Large intestine (tissue), 3 donors: Measurements from ENCODE around the gene AGXT2. TPM values are rescaled to one million over a fixed set of nuclear protein-coding genes. Genes with fewer than 3 reads are reported as not detected.

Source experiments
- DNase-seq, 2 donors: peaks; one replicate each; pipeline versions ENCODE4 v3.0.0 to v3.0.0-alpha.2; 2013
- H3K27ac ChIP-seq: one replicate; pipeline ENCODE4 v1.5.1; 2013; ENCODE audit warnings: low read length
- H3K27me3 ChIP-seq: 2 replicates; pipeline ENCODE4 v1.6.1; 2013; ENCODE audit warnings: low read length; ENCODE audit not compliant: control insufficient read depth, insufficient read depth
- H3K36me3 ChIP-seq: 2 replicates; pipeline ENCODE4 v1.6.1; 2013; ENCODE audit warnings: low read length; ENCODE audit not compliant: control insufficient read depth, insufficient read depth
- H3K4me1 ChIP-seq: one replicate; pipeline ENCODE4 v1.6.1; 2013; ENCODE audit warnings: low read length; ENCODE audit not compliant: control insufficient read depth, insufficient read depth
- H3K4me3 ChIP-seq: one replicate; pipeline ENCODE4 v1.5.1; 2013; ENCODE audit warnings: low read length
- H3K9me3 ChIP-seq: one replicate; pipeline ENCODE4 v1.6.1; 2013; ENCODE audit warnings: mild to moderate bottlenecking, low read depth, low read length, moderate library complexity; ENCODE audit not compliant: control insufficient read depth
- WGBS: methylation state at CpG from one replicate; pipeline ENCODE4 v1.1.5; 2013; ENCODE audit warnings: low lambda C conversion rate; ENCODE audit not compliant: insufficient coverage; 5-methylcytosine and 5-hydroxymethylcytosine counted together
- polyA plus RNA-seq: library from polyadenylated mRNA; unstranded; fragments of 120-200 nt; gene quantifications from one replicate; pipeline ENCODE4 v1.2.1, GENCODE V29; 2013

Gene AGXT2
- polyA plus RNA-seq, 1 donor, result 33.8 TPM

DNA sequence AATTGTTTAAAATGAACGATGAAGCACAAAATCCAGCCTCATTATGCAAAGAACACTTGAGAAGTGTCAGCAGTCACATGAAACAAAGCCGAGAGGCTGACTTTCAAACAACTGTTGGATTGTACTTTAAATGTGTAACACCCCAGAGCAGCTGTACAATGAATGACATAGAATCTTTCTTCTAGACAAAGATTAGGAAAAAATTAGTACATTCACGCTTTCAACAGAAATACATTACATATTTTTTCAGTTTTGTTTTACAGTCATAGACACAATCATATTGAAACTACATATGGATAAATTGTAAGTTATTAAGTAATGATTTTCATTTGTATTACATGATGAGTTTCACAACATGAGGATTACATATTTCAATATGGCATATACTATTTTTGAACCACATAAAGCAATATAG is 10.6 kb upstream of the AGXT2 start:
- H3K4me3 ChIP-seq, result no peak overlapping the region
- H3K27me3 ChIP-seq, result no peaks in the 10 kb centered on the region
- no peaks in the 10 kb centered on the region for H3K9me3 ChIP-seq
- DNase-seq, result no peak
- 83% methylated on average over 2 of the region's 3 CpGs for whole genome bisulfite sequencing
- peaks cover 4% of the 10 kb centered on the region for H3K4me1 ChIP-seq
- no peaks in the 10 kb centered on the region for H3K36me3 ChIP-seq
- no peak overlapping the region for H3K27ac ChIP-seq

DNA sequence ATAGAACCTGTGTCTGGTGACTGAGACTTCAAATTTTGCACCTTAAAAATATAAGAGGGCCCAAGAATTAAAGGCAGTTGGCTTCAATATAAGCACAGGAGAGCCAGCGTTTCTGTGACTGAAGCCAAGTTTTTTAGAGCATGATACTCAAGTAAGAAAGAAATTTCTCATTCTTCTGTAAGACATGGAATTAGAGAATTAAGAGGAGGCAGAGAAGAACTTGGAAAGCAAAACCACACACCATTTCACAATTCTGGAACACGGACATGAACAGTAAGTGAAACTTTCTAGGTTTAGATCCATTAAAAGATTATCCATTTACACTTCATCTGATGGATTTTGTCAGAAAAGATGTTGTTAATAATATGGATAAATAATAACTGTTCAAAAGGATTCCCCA is 8.9 kb upstream of the AGXT2 start:
- Histone ChIP-seq H3K27me3 (no peaks in the 10 kb centered on the region), H3K27ac (no peak overlapping the region), H3K9me3 (no peaks in the 10 kb centered on the region), H3K36me3 (no peaks in the 10 kb centered on the region), H3K4me3 (no peak overlapping the region), H3K4me1 (peaks cover 7% of the 10 kb centered on the region)
- WGBS, result 92% methylated on average over 2 of the region's 2 CpGs
- no peak for DNase-seq

DNA sequence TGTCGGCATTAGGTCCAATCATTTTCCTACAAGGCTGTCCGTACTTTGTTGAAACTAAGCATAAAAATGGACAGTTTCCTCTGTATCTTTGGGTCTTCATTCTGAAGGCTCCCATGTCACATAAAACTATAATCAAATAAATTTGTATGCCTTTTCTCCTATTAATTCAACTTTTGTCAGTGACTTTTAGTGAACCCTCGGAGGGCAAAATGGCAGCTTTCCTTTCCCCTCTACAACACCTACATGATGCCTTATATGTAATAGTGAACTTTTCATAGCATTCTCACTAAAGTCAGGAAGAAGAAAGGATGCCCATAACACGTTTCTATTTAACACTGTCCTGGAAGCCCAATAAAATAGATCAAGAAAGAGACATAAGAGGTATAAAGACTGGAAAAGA is 5.1 kb upstream of the AGXT2 start:
- Histone ChIP-seq H3K27me3 (no peaks in the 10 kb centered on the region), H3K4me3 (no peak overlapping the region), H3K4me1 (peaks cover 33% of the 10 kb centered on the region), H3K36me3 (no peaks in the 10 kb centered on the region), H3K27ac (no peak overlapping the region), H3K9me3 (no peaks in the 10 kb centered on the region)
- WGBS, result 100% methylated on average over 1 of the region's 4 CpGs
- DNase-seq, result no peak

DNA sequence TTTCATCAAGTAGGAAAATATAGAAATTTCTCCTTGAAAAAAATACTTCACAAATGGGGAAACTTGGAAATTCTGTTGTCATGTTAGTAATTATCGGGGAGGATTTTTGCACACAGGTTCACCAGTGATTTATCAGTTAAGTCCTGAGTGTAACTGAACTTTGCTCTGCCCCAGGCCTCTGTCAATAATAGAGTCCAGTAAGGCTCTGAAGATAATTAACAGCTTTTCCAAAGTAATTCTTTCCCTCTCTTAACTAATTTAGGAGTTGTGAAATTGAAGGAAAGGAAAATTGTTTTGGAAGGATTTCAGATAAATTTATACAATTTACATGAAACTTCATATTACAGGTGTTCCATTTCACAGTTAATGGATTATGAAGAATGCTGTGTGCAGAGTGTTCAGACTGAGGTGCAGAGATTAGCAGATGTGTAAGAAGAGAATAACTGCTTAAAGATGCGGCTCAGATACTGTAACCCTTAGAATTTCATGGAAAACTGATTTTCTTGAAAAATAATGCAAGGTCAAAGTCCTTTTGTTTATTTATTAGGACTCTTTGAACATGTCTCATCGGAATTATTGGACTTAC is 2.9 kb upstream of the AGXT2 start:
- DNase-seq, result peak; percentile 45 to 78
- no peaks in the 10 kb centered on the region for H3K9me3 ChIP-seq
- H3K27ac ChIP-seq, result peak overlapping the region; percentile 78
- H3K27me3 ChIP-seq, result no peaks in the 10 kb centered on the region
- WGBS, result no CpG with 5 or more reads among the region's 3 CpGs
- no peaks in the 10 kb centered on the region for H3K36me3 ChIP-seq
- no peak overlapping the region for H3K4me3 ChIP-seq
- H3K4me1 ChIP-seq, result peaks cover 33% of the 10 kb centered on the region

DNA sequence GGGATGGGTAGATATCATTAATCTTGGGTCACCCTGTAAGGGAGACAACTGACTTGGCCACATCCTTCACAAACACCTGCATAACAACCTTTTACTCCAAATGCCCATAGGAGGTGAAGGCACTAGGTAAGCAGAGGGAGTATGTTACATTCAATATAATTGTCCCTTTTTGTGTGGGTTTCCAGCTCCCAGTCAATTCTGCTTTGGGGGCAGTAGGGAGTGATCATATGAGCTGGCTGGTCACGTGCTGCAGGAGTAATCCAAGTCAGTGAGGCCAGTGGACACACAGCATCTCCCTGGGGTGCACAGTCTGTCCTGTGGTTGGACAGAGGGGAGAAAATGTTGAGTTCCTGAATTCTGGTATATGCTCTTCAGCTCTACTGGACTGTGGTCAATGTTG is 1.2 kb upstream of the AGXT2 start:
- H3K4me3 ChIP-seq, result no peak overlapping the region
- H3K4me1 ChIP-seq, result peaks cover 33% of the 10 kb centered on the region
- peaks cover 3% of the 10 kb centered on the region for H3K36me3 ChIP-seq
- WGBS, result no CpG with 5 or more reads among the region's 1 CpG
- peak in 1 of 2 donors; percentile 19 for DNase-seq
- H3K27ac ChIP-seq, result peak overlapping the region; percentile 81
- no peaks in the 10 kb centered on the region for H3K9me3 ChIP-seq
- no peaks in the 10 kb centered on the region for H3K27me3 ChIP-seq

DNA sequence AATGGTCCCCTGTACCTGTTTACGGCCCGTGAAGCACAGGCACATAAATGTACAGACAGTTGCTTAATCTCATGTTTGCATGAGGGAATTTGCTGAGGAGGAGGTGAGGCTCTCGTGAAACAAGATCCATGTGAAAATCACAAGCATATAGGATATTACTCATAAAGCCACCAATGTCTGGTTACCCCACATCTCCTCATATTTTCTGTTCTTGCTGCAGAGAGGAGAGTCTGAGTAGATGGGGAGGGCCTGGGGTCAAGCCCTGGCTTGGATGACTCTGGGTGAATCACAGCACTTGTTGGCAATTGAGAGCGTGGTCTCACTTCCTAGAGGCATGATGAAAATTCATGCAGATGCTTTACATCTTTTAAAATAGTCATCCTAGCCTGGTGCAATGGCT is 975 bp downstream of the AGXT2 start:
- Histone ChIP-seq H3K27ac (peak overlapping the region; percentile 81), H3K27me3 (no peaks in the 10 kb centered on the region), H3K4me1 (peaks cover 29% of the 10 kb centered on the region), H3K9me3 (no peaks in the 10 kb centered on the region), H3K36me3 (peaks cover 3% of the 10 kb centered on the region), H3K4me3 (peak overlapping the region; percentile 54)
- WGBS, result 100% methylated on average over 1 of the region's 4 CpGs
- peak in 1 of 2 donors; percentile 7 for DNase-seq

DNA sequence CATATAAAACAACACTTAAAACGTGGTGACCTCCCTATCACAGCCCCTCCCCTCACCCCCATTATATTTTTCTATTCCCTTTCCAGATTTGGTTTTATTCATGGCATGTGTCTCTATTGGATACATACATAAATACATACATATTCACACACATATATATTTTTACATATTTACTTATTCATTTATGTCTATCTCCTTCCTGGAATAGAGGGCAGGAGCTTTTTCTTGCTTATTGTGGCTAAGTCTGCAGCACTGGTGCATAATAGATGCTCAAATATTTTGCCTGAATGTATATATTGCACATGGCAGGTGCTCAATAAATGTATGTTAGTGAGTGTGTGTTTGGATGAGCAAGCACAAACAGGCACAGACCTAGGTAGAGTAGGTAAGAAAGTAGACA is 2.5 kb downstream of the AGXT2 start:
- Histone ChIP-seq H3K4me1 (peaks cover 17% of the 10 kb centered on the region), H3K27me3 (no peaks in the 10 kb centered on the region), H3K4me3 (no peak overlapping the region), H3K27ac (no peak overlapping the region), H3K9me3 (no peaks in the 10 kb centered on the region), H3K36me3 (peaks cover 3% of the 10 kb centered on the region)
- 71% methylated on average over 1 of the region's 1 CpG for WGBS
- DNase-seq, result no peak

DNA sequence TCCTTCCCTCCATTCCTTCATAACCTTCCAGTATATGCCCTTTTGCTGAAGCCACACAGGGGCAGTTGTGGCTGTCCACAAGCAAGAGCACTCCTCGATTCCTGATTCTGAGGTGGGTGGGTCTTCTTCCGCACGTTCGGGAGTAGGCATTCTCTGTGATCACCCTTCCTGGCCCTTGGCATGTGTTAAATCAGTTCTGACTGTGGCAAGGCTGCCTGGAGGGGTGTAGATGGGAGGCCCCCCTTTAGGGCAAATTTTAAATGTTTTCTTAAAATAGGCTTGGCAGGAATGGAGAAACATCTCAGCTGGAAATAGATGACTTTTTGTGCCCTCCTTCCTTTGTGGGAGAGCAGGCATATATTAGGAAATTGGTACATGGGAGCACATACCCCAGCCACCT is 3.1 kb downstream of the AGXT2 start:
- WGBS, result no CpG with 5 or more reads among the region's 4 CpGs
- Histone ChIP-seq H3K27ac (no peak overlapping the region), H3K36me3 (peaks cover 3% of the 10 kb centered on the region), H3K4me3 (no peak overlapping the region), H3K27me3 (no peaks in the 10 kb centered on the region), H3K4me1 (peaks cover 11% of the 10 kb centered on the region), H3K9me3 (no peaks in the 10 kb centered on the region)
- no peak for DNase-seq

DNA sequence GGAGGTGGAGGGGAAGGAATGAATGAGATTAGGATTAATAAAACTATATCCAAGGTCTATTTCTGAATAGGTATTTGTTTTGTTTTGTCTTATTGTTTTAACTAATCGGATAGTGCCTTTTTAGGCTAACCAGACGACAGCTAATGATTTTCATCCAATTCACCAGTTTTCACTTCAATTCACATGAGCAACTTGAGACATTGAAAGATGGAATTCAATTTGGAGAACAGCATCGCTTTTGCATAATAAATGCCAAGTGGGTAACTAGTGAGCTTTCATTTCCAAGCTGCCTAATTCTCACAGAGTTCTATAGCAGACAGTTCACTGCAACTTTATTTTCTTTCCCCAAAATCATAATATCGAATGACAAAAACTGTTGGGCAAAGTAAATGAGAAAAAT is 5.0 kb downstream of the AGXT2 start:
- Histone ChIP-seq H3K4me3 (no peak overlapping the region), H3K4me1 (no peaks in the 10 kb centered on the region), H3K9me3 (no peaks in the 10 kb centered on the region), H3K36me3 (peaks cover 3% of the 10 kb centered on the region), H3K27me3 (no peaks in the 10 kb centered on the region), H3K27ac (no peak overlapping the region)
- no peak for DNase-seq
- WGBS, result 100% methylated on average over 1 of the region's 4 CpGs

DNA sequence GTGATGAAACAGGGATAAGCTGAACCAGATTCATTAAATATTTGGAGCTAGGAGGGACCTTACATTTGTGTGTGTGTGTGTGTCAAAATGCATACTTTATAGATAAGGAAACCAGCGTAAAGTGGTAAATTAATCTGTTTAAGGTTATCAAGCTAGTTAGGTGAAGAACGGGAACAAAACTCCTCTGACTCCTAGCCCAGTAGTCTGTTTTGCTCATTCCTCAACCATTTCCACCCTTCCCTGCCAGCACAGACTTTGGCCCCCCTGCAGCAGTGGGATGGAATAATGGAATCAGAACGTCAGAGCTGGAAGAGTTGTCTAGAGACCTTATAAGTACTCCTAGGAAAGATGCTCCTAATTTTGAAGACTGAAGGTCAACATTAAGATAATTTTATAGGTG is 6.5 kb downstream of the AGXT2 start:
- H3K9me3 ChIP-seq, result no peaks in the 10 kb centered on the region
- no peak for DNase-seq
- no peaks in the 10 kb centered on the region for H3K4me1 ChIP-seq
- no peaks in the 10 kb centered on the region for H3K27me3 ChIP-seq
- WGBS, result no CpG with 5 or more reads among the region's 3 CpGs
- peaks cover 3% of the 10 kb centered on the region for H3K36me3 ChIP-seq
- no peak overlapping the region for H3K4me3 ChIP-seq
- H3K27ac ChIP-seq, result no peak overlapping the region

DNA sequence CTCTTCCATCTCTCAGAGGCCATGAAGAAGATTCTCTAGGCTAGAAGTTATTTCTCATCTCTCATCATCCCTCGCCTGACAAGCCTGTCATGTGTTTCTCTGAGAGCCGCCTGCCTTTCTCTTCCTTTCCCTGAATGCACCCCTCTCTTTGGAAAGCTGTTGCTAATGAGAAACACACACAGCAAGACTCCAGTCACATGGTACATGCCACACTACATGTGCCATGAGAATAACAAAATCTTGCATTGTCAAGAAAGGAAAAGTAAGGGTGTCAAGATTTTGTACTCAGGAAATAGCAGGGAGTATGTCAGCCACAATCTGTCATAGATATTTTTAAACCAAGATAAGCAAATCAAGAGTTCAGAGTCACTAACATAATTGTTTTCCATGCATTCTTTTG is 8.9 kb downstream of the AGXT2 start:
- Histone ChIP-seq H3K4me3 (no peak overlapping the region), H3K9me3 (no peaks in the 10 kb centered on the region), H3K36me3 (no peaks in the 10 kb centered on the region), H3K27ac (no peak overlapping the region), H3K4me1 (no peaks in the 10 kb centered on the region), H3K27me3 (no peaks in the 10 kb centered on the region)
- no peak for DNase-seq
- no CpG with 5 or more reads among the region's 2 CpGs for whole genome bisulfite sequencing
